Measurements from ENCODE around the gene SPATA13.

Gene SPATA13

GRCh38 chr13:24182703-24183081, 22.2 kb downstream of the SPATA13 start:
- TF ChIP-seq, protein P1, sequence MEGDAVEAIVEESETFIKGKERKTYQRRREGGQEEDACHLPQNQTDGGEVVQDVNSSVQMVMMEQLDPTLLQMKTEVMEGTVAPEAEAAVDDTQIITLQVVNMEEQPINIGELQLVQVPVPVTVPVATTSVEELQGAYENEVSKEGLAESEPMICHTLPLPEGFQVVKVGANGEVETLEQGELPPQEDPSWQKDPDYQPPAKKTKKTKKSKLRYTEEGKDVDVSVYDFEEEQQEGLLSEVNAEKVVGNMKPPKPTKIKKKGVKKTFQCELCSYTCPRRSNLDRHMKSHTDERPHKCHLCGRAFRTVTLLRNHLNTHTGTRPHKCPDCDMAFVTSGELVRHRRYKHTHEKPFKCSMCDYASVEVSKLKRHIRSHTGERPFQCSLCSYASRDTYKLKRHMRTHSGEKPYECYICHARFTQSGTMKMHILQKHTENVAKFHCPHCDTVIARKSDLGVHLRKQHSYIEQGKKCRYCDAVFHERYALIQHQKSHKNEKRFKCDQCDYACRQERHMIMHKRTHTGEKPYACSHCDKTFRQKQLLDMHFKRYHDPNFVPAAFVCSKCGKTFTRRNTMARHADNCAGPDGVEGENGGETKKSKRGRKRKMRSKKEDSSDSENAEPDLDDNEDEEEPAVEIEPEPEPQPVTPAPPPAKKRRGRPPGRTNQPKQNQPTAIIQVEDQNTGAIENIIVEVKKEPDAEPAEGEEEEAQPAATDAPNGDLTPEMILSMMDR (IDR thresholded peaks at IDR 0.05; ENCODE audit: low read depth, low read length, missing control alignments) = no peak
- H3K4me3 ChIP-seq (ENCODE audit: low read depth, low read length) = no peak overlapping the region
- no peak for DNase-seq (ENCODE audit: low read depth)

- DNase-seq (ENCODE audit: low read depth) = no peak
- no peak overlapping the region for H3K4me3 ChIP-seq (ENCODE audit: low read depth, low read length)
- TF ChIP-seq, protein P1 (IDR thresholded peaks at IDR 0.05; ENCODE audit: low read depth, low read length, missing control alignments) = no peak
These were observed 23.2 kb downstream of the SPATA13 start for GRCh38 chr13:24183741-24184182.

- H3K4me3 ChIP-seq (ENCODE audit: low read depth, low read length) = no peak overlapping the region
- TF ChIP-seq, protein P1 (IDR thresholded peaks at IDR 0.05; ENCODE audit: low read depth, low read length, missing control alignments) = no peak
- DNase-seq (ENCODE audit: low read depth) = no peak
These were observed 23.8 kb downstream of the SPATA13 start for GRCh38 chr13:24184265-24184841.

DNA sequence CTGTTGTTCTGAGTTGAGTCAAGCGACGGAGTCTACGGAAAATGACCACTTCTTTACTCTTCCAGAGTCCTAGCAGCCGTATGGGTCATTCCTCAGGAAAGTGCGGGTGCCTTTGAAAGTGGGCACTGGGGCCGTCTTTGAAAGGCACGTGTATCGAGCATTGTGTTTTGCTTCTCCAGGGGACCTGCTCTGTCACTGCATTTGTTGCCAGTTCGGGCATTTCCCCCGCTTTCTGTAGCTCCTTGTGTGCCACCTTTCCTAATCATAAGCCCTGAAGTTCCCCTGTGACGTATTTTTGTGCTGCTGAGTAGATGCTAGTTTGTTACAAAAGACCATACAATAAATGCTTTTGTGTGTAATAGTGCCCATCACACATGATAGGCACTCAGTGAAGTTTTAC, 24.4 kb downstream of the SPATA13 start:
- no peak for DNase-seq (ENCODE audit: low read depth)
- TF ChIP-seq, protein P1 (IDR thresholded peaks at IDR 0.05; ENCODE audit: low read depth, low read length, missing control alignments) = no peak
- H3K4me3 ChIP-seq (ENCODE audit: low read depth, low read length) = no peak overlapping the region

- DNase-seq (ENCODE audit: low read depth) = no peak
- no peak overlapping the region for H3K4me3 ChIP-seq (ENCODE audit: low read depth, low read length)
- TF ChIP-seq, protein P1 (IDR thresholded peaks at IDR 0.05; ENCODE audit: low read depth, low read length, missing control alignments) = no peak
These were observed 25.2 kb downstream of the SPATA13 start for GRCh38 chr13:24185591-24186232.

GRCh38 chr13:24187185-24187584, 26.7 kb downstream of the SPATA13 start:
- TF ChIP-seq, protein P1 (IDR thresholded peaks at IDR 0.05; ENCODE audit: low read depth, low read length, missing control alignments) = no peak
- H3K4me3 ChIP-seq (ENCODE audit: low read depth, low read length) = no peak overlapping the region
- DNase-seq (ENCODE audit: low read depth) = no peak
